Mesenchymal stem cell (in vitro differentiated cells and primary cell): ENCODE measurements around the gene HK3.

Source experiments
- DNase-seq: peaks from one replicate; pipeline ENCODE4 v3.0.0-alpha.2; 2013
- H2AFZ ChIP-seq: one replicate; pipeline ENCODE4 v1.6.1; 2013; ENCODE audit warnings: low read depth, mild to moderate bottlenecking, control low read depth, inconsistent platforms, low read length, moderate library complexity
- H2AK5ac ChIP-seq: 2 replicates; pipeline ENCODE4 v1.6.1; 2013; ENCODE audit warnings: low read length, moderate library complexity, mild to moderate bottlenecking, inconsistent platforms; ENCODE audit not compliant: severe bottlenecking
- H2BK120ac ChIP-seq: one replicate; pipeline ENCODE4 v1.6.1; 2013; ENCODE audit warnings: low read depth, mild to moderate bottlenecking, inconsistent platforms, low read length, moderate library complexity
- H2BK12ac ChIP-seq, 2 experiments: one replicate each; pipeline ENCODE4 v1.6.1; 2013; ENCODE audit warnings: inconsistent platforms in 2 of 2, low read length in 2 of 2, mild to moderate bottlenecking in 2 of 2, moderate library complexity in 2 of 2, control low read depth in 1 of 2
- H2BK15ac ChIP-seq: one replicate; pipeline ENCODE4 v1.6.1; 2013; ENCODE audit warnings: mild to moderate bottlenecking, low read depth, inconsistent platforms; ENCODE audit not compliant: poor library complexity, severe bottlenecking
- H2BK5ac ChIP-seq: 2 replicates; pipeline ENCODE4 v1.6.1; 2013; ENCODE audit warnings: low read depth, mild to moderate bottlenecking, low read length, control low read depth, inconsistent platforms; ENCODE audit not compliant: poor library complexity, severe bottlenecking
- H3K14ac ChIP-seq, 2 experiments: one replicate each; pipeline ENCODE4 v1.6.1; 2013; ENCODE audit warnings: inconsistent platforms in 2 of 2, low read length in 2 of 2, control low read depth in 1 of 2, mild to moderate bottlenecking in 1 of 2, moderate library complexity in 1 of 2
- H3K18ac ChIP-seq, 2 experiments: one replicate each; pipeline ENCODE4 v1.6.1; 2013; ENCODE audit warnings: inconsistent platforms in 2 of 2, low read length in 2 of 2, control low read depth in 1 of 2, low read depth in 1 of 2, mild to moderate bottlenecking in 1 of 2
- H3K23ac ChIP-seq, 2 experiments: one replicate each; pipeline ENCODE4 v1.6.1; 2013; ENCODE audit warnings: inconsistent platforms in 2 of 2, low read length in 2 of 2, mild to moderate bottlenecking in 2 of 2, moderate library complexity in 2 of 2, control low read depth in 1 of 2
- H3K27ac ChIP-seq: 2 replicates; pipeline ENCODE4 v1.5.1; 2013; ENCODE audit warnings: mild to moderate bottlenecking, moderate library complexity, low read length, control low read depth, inconsistent platforms; ENCODE audit not compliant: poor library complexity, severe bottlenecking
- H3K27me3 ChIP-seq, 2 experiments: 2 replicates each; pipeline versions ENCODE4 v1.6.1 to v1.7.0; 2013; ENCODE audit warnings: low read length in 2 of 2, mild to moderate bottlenecking in 2 of 2, moderate library complexity in 2 of 2, control low read depth in 1 of 2, inconsistent platforms in 1 of 2; ENCODE audit not compliant: control insufficient read depth in 1 of 2, insufficient read depth in 1 of 2
- H3K36me3 ChIP-seq, 2 experiments: 2 replicates each; pipeline versions ENCODE4 v1.6.1 to v1.7.0; 2013; ENCODE audit warnings: low read length in 2 of 2, control low read depth in 1 of 2, inconsistent platforms in 1 of 2, low read depth in 1 of 2, mild to moderate bottlenecking in 1 of 2; ENCODE audit not compliant: insufficient read depth in 2 of 2, control insufficient read depth in 1 of 2
- H3K4ac ChIP-seq, 2 experiments: one replicate each; pipeline ENCODE4 v1.6.1; 2013; ENCODE audit warnings: inconsistent platforms in 2 of 2, low read length in 2 of 2, mild to moderate bottlenecking in 2 of 2, moderate library complexity in 2 of 2, control low read depth in 1 of 2, low read depth in 1 of 2
- H3K4me1 ChIP-seq: 2 replicates; pipeline ENCODE4 v1.6.1; 2013; ENCODE audit warnings: low read depth, low read length, control low read depth; ENCODE audit not compliant: control insufficient read depth, insufficient read depth
- H3K4me2 ChIP-seq: 2 replicates; pipeline ENCODE4 v1.6.1; 2013; ENCODE audit warnings: low read length, mild to moderate bottlenecking, inconsistent platforms; ENCODE audit not compliant: poor library complexity, severe bottlenecking
- H3K4me3 ChIP-seq, 2 experiments: 2 replicates each; pipeline versions ENCODE4 v1.5.1 to v1.7.0; 2013; ENCODE audit warnings: low read length in 2 of 2, mild to moderate bottlenecking in 2 of 2, control low read depth in 1 of 2, low read depth in 1 of 2; ENCODE audit not compliant: insufficient read depth in 1 of 2
- H3K79me1 ChIP-seq: replicated peaks from 2 replicates; pipeline ENCODE4 v1.6.1; 2013; ENCODE audit warnings: mild to moderate bottlenecking, control low read depth, low read length, inconsistent platforms; ENCODE audit not compliant: poor library complexity, severe bottlenecking
- H3K9ac ChIP-seq: 2 replicates; pipeline ENCODE4 v1.7.0; 2013; ENCODE audit warnings: mild to moderate bottlenecking, low read length, moderate library complexity
- H3K9me3 ChIP-seq: 2 replicates; pipeline ENCODE4 v1.7.0; 2013; ENCODE audit warnings: mild to moderate bottlenecking, low read length; ENCODE audit not compliant: control insufficient read depth
- H4K8ac ChIP-seq: one replicate; pipeline ENCODE4 v1.6.1; 2013; ENCODE audit warnings: inconsistent platforms, mild to moderate bottlenecking, low read length, moderate library complexity
- H4K91ac ChIP-seq: one replicate; pipeline ENCODE4 v1.6.1; 2013; ENCODE audit warnings: mild to moderate bottlenecking, low read length, inconsistent platforms
- WGBS: methylation state at CpG from one replicate; pipeline ENCODE4 v1.1.7; 2013; ENCODE audit warnings: mixed read lengths; 5-methylcytosine and 5-hydroxymethylcytosine counted together

Gene HK3

GRCh38 chr5:176856746-176857145 is 42.4 kb downstream of the HK3 start:
- no peak overlapping the region for H3K27ac ChIP-seq
- peaks cover 24 to 75% of the 10 kb centered on the region in 2 experiments for H3K27me3 ChIP-seq
- H3K23ac ChIP-seq = no peak overlapping the region
- H3K18ac ChIP-seq = no peak overlapping the region
- H3K4me2 ChIP-seq = no peak overlapping the region
- no peak overlapping the region for H2BK120ac ChIP-seq
- H3K4me1 ChIP-seq = peaks cover 2% of the 10 kb centered on the region
- H3K9ac ChIP-seq = no peak overlapping the region
- no peaks in the 10 kb centered on the region for H3K9me3 ChIP-seq
- H3K36me3 ChIP-seq = peaks cover 0 to 11% of the 10 kb centered on the region in 2 experiments
- H4K91ac ChIP-seq = no peak overlapping the region
- no peak overlapping the region for H2BK5ac ChIP-seq
- 68% methylated on average over 8 of the region's 8 CpGs for WGBS
- no peak overlapping the region for H2AK5ac ChIP-seq
- no peak overlapping the region for H4K8ac ChIP-seq
- DNase-seq = no peak
- H2BK15ac ChIP-seq = no peak overlapping the region
- H2BK12ac ChIP-seq = no peak overlapping the region
- no peak overlapping the region for H3K14ac ChIP-seq
- H2AFZ ChIP-seq = no peak overlapping the region
- H3K4me3 ChIP-seq = no peak overlapping the region
- H3K79me1 ChIP-seq = peaks cover 6% of the 10 kb centered on the region
- H3K4ac ChIP-seq = no peak overlapping the region

GRCh38 chr5:176855598-176855997 is 43.5 kb downstream of the HK3 start:
- Histone ChIP-seq H3K4me3 (no peak overlapping the region), H2BK12ac (no peak overlapping the region), H3K4me2 (no peak overlapping the region), H2BK120ac (no peak overlapping the region), H2BK5ac (no peak overlapping the region), H4K8ac (no peak overlapping the region), H2AK5ac (no peak overlapping the region), H3K4me1 (peaks cover 2% of the 10 kb centered on the region), H3K18ac (no peak overlapping the region), H3K14ac (no peak overlapping the region), H3K27ac (no peak overlapping the region), H2BK15ac (no peak overlapping the region), H3K79me1 (peaks cover 9% of the 10 kb centered on the region), H2AFZ (no peak overlapping the region), H4K91ac (no peak overlapping the region), H3K23ac (no peak overlapping the region), H3K36me3 (peaks cover 0 to 11% of the 10 kb centered on the region in 2 experiments), H3K4ac (no peak overlapping the region), H3K27me3 (peaks cover 24 to 75% of the 10 kb centered on the region in 2 experiments), H3K9ac (no peak overlapping the region), H3K9me3 (no peaks in the 10 kb centered on the region)
- no peak for DNase-seq
- 93% methylated on average over 17 of the region's 18 CpGs for WGBS

- H3K4me2 ChIP-seq = no peak overlapping the region
- H4K91ac ChIP-seq = no peak overlapping the region
- H3K4ac ChIP-seq = no peak overlapping the region
- H2BK15ac ChIP-seq = no peak overlapping the region
- no peak overlapping the region for H2BK12ac ChIP-seq
- H3K4me1 ChIP-seq = peaks cover 7% of the 10 kb centered on the region
- no peak overlapping the region for H3K23ac ChIP-seq
- WGBS = 67% methylated on average over 8 of the region's 8 CpGs
- H3K4me3 ChIP-seq = no peak overlapping the region
- no peak overlapping the region for H3K14ac ChIP-seq
- peaks cover 0 to 11% of the 10 kb centered on the region in 2 experiments for H3K36me3 ChIP-seq
- H2BK120ac ChIP-seq = no peak overlapping the region
- H3K9me3 ChIP-seq = no peaks in the 10 kb centered on the region
- H3K18ac ChIP-seq = no peak overlapping the region
- no peak overlapping the region for H3K9ac ChIP-seq
- peaks cover 7% of the 10 kb centered on the region for H3K79me1 ChIP-seq
- H4K8ac ChIP-seq = no peak overlapping the region
- H2BK5ac ChIP-seq = no peak overlapping the region
- H3K27me3 ChIP-seq = peaks cover 25 to 83% of the 10 kb centered on the region in 2 experiments
- DNase-seq = no peak
- H2AFZ ChIP-seq = no peak overlapping the region
- H2AK5ac ChIP-seq = no peak overlapping the region
- H3K27ac ChIP-seq = no peak overlapping the region
Observed at GRCh38 chr5:176854164-176854563, 45.0 kb downstream of the HK3 start.

GRCh38 chr5:176853151-176853778 is 45.9 kb downstream of the HK3 start:
- no peak overlapping the region for H3K14ac ChIP-seq
- peaks cover 0 to 11% of the 10 kb centered on the region in 2 experiments for H3K36me3 ChIP-seq
- H3K4me2 ChIP-seq = no peak overlapping the region
- no peak overlapping the region for H4K91ac ChIP-seq
- H2AFZ ChIP-seq = no peak overlapping the region
- no peak overlapping the region for H3K4me3 ChIP-seq
- H3K27me3 ChIP-seq = peaks cover 18 to 87% of the 10 kb centered on the region in 2 experiments
- H2BK5ac ChIP-seq = no peak overlapping the region
- no peak for DNase-seq
- H3K18ac ChIP-seq = no peak overlapping the region
- H2BK15ac ChIP-seq = no peak overlapping the region
- WGBS = 81% methylated on average over 19 of the region's 20 CpGs
- H3K23ac ChIP-seq = no peak overlapping the region
- no peak overlapping the region for H3K4ac ChIP-seq
- H2BK12ac ChIP-seq = no peak overlapping the region
- no peak overlapping the region for H3K27ac ChIP-seq
- no peak overlapping the region for H3K9ac ChIP-seq
- peaks cover 7% of the 10 kb centered on the region for H3K4me1 ChIP-seq
- H4K8ac ChIP-seq = no peak overlapping the region
- H2BK120ac ChIP-seq = no peak overlapping the region
- no peak overlapping the region for H2AK5ac ChIP-seq
- peaks cover 7% of the 10 kb centered on the region for H3K79me1 ChIP-seq
- no peaks in the 10 kb centered on the region for H3K9me3 ChIP-seq
